Nephron (organoid): Measurements from ENCODE around the gene HBA2.

Source experiments
- H3K27ac Mint-ChIP-seq, 3 experiments: 2 replicates each; pipeline ENCODE4 v1.8.0; 2020; ENCODE audit warnings: mixed read lengths in 3 of 3, mild to moderate bottlenecking in 2 of 3, moderate library complexity in 1 of 3
- H3K27me3 Mint-ChIP-seq: 2 replicates; pipeline ENCODE4 v1.8.0; 2021; ENCODE audit warnings: low read depth, mild to moderate bottlenecking, moderate library complexity, mixed read lengths
- H3K36me3 Mint-ChIP-seq: 2 replicates; pipeline ENCODE4 v1.8.0; 2020; ENCODE audit warnings: low read depth, mixed read lengths
- H3K4me1 Mint-ChIP-seq: 2 replicates; pipeline ENCODE4 v1.8.0; 2020; ENCODE audit warnings: mixed read lengths
- H3K4me3 Mint-ChIP-seq, 3 experiments: 2 replicates each; pipeline ENCODE4 v1.8.0; 2020; ENCODE audit warnings: mild to moderate bottlenecking in 3 of 3, mixed read lengths in 3 of 3, moderate library complexity in 2 of 3
- H3K9me3 Mint-ChIP-seq: 2 replicates; pipeline ENCODE4 v1.8.0; 2020; ENCODE audit warnings: mixed read lengths
- CTCF ChIP-seq, 3 experiments: fragments of 200-600 bp; sonication (generic); IDR thresholded peaks; one replicate each; pipeline ENCODE4 v1.5.0; 2021; ENCODE audit warnings: antibody characterized with exemption in 3 of 3; ENCODE audit not compliant: unreplicated experiment in 3 of 3

HBA2 gene

GRCh38 chr16:180681-181564 lies 8.2 kb downstream of the HBA2 start:
- Mint-ChIP-seq H3K4me1 (peaks cover 6% of the 10 kb centered on the region), H3K36me3 (peaks cover 12% of the 10 kb centered on the region), H3K9me3 (no peaks in the 10 kb centered on the region), H3K27ac (no peak overlapping the region), H3K4me3 (peak overlapping the region in 2 of 3 experiments; percentile 44 to 46), H3K27me3 (peaks cover 37% of the 10 kb centered on the region)
- no peak for TF ChIP-seq CTCF (IDR thresholded peaks at IDR 0.05; ENCODE audit: unreplicated experiment in 3 of 3)

GRCh38 chr16:181565-182021 lies 8.9 kb downstream of the HBA2 start:
- Mint-ChIP-seq H3K9me3 (no peaks in the 10 kb centered on the region), H3K36me3 (peaks cover 13% of the 10 kb centered on the region), H3K4me3 (peak overlapping the region; percentile 14 to 34 (median 19)), H3K27ac (no peak overlapping the region), H3K27me3 (peaks cover 36% of the 10 kb centered on the region), H3K4me1 (peaks cover 6% of the 10 kb centered on the region)
- peak; percentile 93 to 98 (median 97) for TF ChIP-seq CTCF (IDR thresholded peaks at IDR 0.05; ENCODE audit: unreplicated experiment in 3 of 3)

- no peak for TF ChIP-seq CTCF (IDR thresholded peaks at IDR 0.05; ENCODE audit: unreplicated experiment in 3 of 3)
- Mint-ChIP-seq H3K9me3 (no peaks in the 10 kb centered on the region), H3K4me1 (no peaks in the 10 kb centered on the region), H3K27me3 (peaks cover 25% of the 10 kb centered on the region), H3K27ac (no peak overlapping the region), H3K36me3 (peaks cover 18% of the 10 kb centered on the region), H3K4me3 (no peak overlapping the region)
These were observed 10.3 kb downstream of the HBA2 start for GRCh38 chr16:183005-183404.

- Mint-ChIP-seq H3K27ac (peak overlapping the region in 1 of 3 experiments; percentile 38), H3K4me3 (no peak overlapping the region), H3K36me3 (peaks cover 37% of the 10 kb centered on the region), H3K4me1 (no peaks in the 10 kb centered on the region), H3K9me3 (no peaks in the 10 kb centered on the region), H3K27me3 (peaks cover 4% of the 10 kb centered on the region)
- TF ChIP-seq CTCF (IDR thresholded peaks at IDR 0.05; ENCODE audit: unreplicated experiment in 3 of 3): no peak
These were observed 12.5 kb downstream of the HBA2 start for GRCh38 chr16:185213-185612.

- H3K27me3 Mint-ChIP-seq: peaks cover 4% of the 10 kb centered on the region
- no peak overlapping the region for H3K27ac Mint-ChIP-seq
- H3K36me3 Mint-ChIP-seq: peaks cover 41% of the 10 kb centered on the region
- H3K9me3 Mint-ChIP-seq: no peaks in the 10 kb centered on the region
- no peaks in the 10 kb centered on the region for H3K4me1 Mint-ChIP-seq
- no peak overlapping the region for H3K4me3 Mint-ChIP-seq
- TF ChIP-seq CTCF (IDR thresholded peaks at IDR 0.05; ENCODE audit: unreplicated experiment in 3 of 3): no peak
These were observed 13.0 kb downstream of the HBA2 start for GRCh38 chr16:185691-186090.

- no peaks in the 10 kb centered on the region for H3K9me3 Mint-ChIP-seq
- no peaks in the 10 kb centered on the region for H3K27me3 Mint-ChIP-seq
- H3K4me3 Mint-ChIP-seq: no peak overlapping the region
- no peak for TF ChIP-seq CTCF (IDR thresholded peaks at IDR 0.05; ENCODE audit: unreplicated experiment in 3 of 3)
- H3K36me3 Mint-ChIP-seq: peaks cover 57% of the 10 kb centered on the region
- no peaks in the 10 kb centered on the region for H3K4me1 Mint-ChIP-seq
- no peak overlapping the region for H3K27ac Mint-ChIP-seq
These were observed 14.7 kb downstream of the HBA2 start for GRCh38 chr16:187330-187729.
